GM04504 (cell line): ENCODE results near the gene TEX51.

ENCODE experiments used
- DNase-seq: peaks from one replicate; pipeline ENCODE4 v3.0.0-alpha.2; 2012; ENCODE audit warnings: low read depth

The TEX51 gene

DNA sequence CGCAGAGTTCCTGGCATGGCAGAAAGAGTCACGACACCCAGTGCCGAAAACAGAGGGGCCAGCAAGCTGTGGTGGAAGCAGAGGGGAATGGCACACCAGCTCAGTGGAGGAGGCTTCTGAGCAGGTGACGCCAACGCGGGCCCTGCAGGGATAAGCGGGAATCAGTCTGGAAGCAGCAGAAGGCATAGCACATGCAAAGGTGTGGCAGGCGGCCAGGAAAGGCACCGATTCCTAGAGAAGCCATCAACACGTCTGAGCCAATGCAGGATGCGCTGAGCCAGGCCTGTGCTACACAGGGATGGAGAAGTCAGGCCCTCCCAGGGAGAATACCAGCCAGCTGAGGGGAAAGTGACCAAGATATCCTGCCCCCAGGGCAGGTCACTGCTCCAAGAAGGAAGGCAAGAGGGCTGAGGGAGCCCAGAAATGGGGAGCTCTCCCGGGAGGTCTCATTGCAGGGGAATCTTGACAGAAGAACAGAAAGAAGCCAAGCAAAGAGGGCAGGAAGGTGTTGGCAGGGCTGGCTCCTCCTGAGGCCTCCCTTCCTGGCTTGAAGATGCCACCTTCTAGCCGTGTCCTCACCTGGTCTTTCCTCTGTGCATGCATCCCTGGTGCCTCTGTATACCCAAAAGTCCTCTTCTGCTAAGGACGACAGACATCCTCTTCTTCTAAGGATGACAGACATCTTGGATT is 16.3 kb downstream of the TEX51 start:
- no peak for DNase-seq

DNA sequence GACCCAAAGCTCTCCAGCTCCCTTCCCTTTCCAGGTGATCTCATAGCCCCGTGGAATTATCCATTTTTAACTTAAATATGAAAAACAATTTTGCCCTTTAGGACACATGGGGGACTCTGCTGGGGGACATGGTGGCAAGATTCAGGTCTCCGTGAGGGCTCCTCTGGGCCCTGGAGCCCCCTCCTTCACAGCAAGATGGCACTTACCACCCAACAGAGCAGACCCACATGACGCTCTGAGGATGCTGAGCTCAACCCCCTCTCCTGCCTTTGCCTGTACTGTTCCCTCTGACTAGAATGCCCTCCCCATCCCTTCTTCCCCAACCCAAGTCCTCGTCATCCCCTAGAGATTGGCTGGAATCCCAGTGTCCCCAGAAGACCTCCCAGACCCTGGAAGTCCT is 17.2 kb downstream of the TEX51 start:
- DNase-seq, result no peak

DNA sequence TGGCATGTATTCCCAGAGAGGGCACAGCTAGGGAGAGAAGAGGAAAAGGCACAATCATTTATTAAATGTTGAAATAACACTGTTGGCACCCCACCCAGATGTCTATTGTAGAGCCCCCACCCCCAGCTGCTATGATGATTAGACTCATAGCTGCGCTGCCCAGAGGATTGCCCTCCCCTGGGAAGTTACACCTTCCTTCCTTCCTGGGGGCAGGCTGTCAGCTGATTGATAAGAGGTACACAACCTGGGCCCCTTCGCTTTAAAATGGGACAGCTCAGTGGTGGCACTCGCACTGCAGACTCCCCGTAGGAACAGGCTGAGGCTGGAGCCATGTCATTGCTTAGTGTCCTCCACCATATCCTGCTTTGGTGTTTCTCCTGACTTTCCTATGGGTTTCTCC is 18.1 kb downstream of the TEX51 start:
- DNase-seq, result no peak

DNA sequence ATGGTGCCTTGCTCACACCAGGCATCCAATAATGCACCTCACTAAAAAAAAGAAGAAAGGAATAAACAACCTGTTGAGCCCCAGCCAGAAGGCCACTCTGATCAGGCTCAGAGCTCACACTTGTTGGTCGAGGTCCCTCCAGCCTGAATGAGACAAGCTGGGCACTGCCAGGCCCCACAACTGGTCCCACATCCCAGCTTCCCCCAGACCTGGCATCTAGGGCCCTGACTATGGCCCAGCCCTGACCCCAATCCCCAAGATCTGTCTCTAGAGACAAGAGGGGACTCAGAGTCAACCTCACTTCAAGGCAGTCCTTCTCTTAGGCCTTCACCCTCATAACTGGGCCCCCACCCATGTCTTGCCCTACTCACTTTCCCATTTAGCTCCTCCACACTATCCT is 22.4 kb downstream of the TEX51 start:
- no peak for DNase-seq

DNA sequence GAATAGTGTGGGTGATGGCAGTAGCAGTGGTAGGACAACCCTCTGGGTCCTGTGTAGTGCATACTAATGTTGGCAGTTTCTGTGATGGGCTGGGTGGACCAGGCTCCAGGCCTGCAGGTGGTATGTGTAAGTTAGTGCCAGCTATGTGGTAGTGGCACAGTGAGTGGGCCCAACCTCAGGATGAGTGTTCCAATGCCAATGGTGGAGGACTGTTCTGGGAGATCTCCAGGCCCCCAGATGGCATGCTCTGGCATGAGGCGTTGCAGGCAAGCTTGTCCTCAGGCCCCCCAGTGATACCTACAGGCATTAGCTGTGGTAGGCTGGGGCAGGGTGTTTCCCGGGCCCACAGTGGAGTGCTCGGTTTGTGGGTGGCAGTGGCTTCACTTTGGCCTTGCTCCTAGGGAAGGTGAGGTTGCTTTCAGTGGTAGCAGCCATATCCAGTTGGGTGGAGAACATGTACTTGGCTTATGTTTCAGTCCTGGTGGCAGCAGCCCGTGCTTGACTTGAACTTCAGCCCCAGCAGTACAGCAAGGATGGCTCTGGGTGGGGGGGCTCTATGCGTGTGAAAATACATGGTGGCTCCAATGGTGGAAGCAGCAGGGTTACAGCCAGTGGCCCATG is 32.4 kb downstream of the TEX51 start:
- no peak for DNase-seq

DNA sequence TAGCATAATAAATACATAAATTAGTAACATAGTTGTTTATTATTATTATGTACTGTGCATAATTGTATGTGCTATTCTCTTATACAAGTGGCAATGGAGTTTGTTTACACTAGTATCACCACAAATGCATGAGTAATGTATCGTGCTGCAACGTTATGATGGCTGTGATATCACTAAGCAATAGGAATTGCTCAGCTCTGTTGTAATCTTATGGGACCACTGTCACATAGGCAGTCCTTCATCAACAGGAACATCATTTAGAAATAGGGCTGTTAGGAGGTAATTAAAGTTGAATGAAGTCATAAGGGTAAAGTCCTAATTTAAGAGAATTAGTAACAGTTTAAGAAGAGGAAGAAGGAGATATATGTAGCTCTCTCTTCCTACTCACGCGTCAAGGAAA is 33.8 kb downstream of the TEX51 start:
- no peak for DNase-seq

DNA sequence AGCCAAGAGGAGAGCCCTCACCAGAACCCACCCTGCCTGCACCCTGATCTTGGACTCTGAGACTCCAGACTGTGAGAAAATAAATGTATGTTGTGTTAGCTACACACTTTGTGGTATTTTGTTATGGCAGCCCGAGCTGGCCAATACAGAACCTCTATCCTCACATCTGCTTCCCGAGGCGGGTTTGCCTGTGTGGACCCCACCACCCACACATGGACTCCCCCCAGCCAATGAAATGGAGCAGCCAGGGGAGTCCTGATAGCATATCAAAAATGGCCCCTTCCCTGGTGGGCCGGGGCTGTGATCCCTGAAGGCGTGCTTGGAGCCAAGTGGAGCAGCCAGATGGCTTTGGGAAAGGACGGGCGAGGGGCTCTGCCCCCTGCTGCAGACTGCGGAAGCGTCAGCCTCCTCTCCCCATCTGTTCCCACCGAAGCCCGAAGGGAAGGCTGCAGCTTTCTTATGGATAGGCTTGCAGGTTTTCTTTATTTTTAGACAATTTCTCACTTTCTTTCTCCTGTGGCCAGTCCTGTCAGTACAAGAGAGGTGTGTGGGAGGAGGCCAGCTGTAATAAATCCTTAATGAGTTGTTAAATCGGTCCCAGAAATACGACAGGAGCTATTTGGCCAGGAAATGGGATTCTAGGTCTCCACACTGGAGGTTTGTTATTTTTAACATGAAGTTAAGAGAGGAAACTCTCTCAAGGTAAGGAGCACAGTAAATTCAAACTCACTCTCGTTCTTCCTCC is 34.4 kb downstream of the TEX51 start:
- DNase-seq, result no peak

DNA sequence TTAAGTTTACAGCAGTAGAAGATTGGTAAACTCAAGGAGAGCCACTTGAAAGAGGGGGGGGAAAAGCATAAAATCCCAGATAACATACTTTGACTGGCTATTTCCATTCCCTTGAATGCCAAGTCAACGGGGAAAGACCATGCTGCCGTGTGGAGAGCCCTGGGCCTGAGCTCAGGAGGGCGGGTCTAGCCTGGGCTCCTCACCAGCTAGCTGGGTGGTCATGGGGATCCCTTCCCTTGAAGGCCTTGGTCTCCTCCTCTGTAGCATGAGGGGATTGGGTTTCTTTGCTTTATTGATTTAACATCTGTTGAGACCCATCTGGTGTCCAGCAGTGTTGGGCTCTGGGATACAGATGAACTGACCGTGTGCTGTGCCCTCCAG is 35.0 kb downstream of the TEX51 start:
- no peak for DNase-seq

DNA sequence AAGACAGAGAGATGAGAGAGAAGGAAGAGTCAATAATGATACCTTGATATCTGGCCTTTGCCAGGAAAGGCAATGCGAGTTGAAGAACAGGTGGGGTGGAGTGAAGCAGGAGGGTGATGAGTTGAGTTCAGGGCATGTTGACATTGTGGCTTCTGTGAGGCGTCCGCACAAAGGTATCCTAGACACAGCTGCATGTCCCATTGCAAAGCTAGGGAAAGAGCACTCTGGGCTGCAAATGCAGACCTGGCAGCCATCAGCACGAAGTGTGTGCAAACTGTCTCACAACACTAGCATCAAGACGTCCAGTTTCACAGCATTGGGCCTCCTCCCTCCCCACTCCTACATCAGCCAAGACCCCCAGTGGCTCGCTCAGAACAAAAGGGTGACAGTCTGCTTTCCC is 36.1 kb downstream of the TEX51 start:
- DNase-seq, result no peak

DNA sequence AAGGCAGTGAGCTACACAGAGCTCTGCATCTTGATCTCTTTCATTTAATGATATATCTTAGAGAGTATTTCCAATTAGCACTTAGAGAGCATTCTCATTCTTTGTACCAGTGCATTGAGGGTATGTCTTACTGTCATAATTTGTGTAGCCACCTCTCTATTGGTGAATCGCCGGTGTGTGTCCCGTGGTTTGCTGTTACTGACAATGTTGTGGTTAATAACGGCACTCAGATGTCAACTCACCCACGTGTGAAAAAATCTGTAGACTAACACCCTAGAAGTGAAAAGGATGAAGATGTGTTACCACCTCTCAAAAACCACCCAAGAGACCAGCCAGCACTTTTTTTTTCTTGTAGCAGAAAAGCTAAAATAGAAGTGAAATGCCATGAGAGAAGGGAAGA is 37.1 kb downstream of the TEX51 start:
- no peak for DNase-seq

DNA sequence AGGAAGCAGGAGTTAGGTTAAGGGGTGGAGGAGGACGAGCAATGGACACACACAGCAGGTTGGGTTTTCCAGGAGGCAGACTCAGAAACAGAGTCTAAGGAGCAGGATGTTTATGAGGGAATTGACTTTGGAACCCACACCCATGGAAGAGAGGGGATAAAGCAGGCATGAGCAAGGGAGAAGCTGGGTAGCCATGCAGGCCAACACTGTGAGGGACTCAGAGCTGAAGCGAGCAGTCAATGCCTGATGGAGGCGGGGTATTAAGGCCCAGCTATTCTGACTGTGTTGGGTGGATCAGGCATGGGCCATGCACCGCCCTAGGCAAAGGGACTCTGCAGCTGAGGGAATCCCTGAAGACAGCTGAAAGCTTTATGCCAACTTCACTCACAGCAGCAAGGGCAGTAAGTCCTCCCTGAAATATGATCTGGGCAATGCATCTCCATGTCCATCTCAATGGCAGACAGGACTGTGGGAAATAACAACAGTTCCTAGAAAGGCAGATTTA is 37.6 kb downstream of the TEX51 start:
- DNase-seq, result no peak

DNA sequence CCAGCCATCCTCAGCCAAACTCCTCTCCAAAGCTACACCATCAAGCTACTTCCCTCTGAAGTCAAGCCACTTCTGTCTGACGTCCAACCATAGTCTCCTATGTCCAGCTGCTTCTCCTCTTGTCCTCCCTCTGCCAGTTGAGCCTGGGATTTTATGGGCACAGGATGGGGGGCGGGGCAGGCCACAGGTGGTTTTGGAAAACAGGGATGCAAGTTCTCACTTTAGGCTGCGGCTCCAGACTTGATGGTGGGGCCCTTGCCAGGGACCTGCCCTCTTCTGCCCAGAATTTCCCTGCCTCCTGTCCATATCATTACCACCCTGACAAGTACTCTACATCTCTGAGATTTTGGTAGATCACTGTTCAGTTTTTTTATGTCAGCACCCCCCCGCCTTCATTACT is 41.6 kb downstream of the TEX51 start:
- DNase-seq, result no peak

DNA sequence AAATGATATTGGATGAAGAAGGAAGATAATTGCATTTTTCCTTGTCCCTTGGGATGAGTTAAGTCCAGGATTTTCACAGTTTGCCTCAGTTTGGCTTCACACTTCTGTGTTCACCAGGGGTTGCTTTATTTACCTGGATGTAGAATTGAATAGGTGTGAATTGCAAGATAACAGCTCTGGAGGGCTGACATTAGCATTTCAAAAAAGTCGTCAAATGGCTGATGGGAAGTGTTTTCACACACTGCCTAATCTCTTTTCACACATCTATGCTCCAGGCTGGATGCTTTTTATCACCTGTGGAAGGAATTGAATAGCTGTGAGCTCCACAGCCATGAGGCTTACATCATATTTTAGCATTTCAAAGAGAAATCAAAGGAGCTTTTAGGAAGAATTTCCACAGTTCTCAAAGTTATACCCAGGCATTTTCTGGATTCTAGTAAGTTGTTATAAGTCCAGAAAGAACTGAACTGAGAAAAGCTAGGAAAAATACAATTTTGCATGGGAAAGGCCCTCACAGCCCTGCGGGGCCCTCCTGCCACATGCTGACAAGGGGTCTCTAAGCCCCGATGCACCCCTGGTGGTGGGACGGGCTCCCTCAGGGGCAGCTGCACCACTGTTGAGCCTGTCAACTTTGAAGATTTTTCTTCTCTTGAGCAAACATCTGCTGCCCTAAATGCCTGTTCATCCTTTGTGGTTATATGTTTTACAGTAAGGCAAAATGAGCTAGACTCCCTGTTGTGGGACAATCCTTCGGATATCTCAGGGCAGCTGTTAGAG is 43.9 kb downstream of the TEX51 start:
- DNase-seq, result no peak

DNA sequence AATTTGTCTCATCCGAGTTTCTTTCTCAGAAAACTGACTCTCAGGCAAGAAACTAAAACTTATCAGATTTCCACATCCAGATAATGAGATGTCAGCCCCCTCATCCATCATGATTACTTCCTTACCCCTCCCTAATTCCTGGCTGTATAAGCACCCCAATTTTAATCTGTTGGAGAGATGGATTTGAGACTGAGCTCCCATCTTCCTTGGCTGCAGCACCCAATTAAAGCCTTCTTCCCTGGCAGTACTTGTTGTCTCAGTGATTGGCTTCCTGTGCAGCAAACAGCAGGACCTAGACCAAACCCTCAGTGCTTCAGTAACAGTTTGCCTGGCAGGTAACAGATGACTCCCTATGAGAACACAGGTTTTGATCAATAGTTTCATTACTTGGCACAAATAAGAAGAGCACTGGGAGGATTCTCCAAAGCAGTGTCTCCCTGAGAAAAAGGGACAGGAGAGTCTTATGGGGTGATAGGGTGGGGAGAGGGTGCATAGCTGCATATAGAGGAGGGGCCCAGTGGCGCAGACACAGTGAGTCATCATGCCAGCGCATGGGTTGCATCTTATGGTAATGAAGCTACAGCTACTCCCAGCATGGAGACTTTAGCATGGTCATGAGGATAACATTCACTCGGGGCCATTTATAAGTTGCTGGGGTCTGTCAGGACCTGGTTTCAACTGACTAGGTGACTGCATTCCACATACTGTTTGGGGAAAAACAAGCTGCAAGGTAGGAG is 45.1 kb downstream of the TEX51 start:
- no peak for DNase-seq

DNA sequence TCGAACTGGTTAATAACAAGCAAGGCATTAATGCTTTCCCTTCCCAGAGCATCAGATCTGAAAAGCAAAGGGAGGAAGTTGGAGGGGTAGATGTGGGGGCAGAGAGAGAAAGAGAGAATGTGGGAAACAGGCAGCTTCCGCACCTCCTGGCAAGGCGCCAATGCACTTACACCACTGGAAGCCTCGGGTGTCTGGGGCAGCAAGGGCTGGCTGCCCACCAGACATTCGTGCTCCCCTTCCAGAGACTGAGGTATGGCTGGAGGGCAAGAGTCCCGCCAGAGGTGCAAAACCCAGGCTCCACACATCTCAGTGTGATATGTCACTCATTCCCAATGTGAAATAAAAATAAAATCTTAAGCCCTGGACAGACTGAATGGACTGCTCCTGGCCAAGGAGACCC is 46.4 kb downstream of the TEX51 start:
- no peak for DNase-seq

DNA sequence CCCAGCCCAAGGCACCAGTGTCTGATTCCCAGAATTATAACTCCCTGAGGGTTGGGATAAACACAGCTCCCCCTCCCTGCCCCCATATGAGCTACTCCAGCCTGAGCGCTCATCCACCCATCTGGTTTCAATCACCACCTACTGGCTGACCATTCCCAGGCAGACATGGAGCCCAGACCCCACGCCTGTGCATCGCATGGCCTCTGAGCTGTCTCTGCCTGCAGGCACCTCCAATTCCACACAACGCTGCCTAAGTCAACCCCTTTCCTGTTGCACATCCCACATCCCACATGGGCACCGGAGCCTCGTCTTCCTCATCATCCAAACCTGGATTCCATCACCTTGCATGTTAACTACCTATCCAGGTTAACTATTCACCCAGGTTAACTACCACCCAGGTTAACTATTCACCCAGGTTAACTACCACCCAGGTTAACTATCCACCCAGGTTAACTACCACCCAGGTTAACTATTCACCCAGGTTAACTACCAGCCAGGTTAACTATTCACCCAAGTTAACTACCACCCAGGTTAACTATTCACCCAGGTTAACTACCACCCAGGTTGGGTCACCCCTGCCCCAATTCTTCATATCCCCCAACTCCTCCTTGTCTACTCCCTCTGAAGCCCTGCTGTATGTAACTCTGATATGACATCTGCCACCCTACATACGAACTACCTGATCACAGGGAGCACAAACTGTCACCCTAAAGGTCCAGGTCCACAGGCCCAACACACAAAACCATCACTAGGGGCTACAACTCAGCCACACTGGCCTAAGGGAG is 47.8 kb downstream of the TEX51 start:
- no peak for DNase-seq

DNA sequence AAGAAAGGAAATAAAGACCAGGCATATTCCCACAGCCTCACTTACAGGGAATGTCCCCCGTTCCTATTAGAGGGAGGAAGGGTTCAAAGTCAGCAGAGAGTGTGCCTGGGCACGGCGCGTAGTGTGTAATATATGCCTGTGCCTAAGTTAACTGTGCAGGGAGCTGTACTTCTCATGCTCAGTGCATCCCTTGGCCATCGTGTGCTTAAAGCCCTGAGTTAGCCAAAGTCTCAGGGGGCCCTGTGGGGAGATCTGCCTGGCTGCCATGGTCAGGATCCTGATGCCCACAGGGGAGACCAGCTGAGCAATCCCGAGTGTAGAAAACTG is 48.4 kb downstream of the TEX51 start:
- no peak for DNase-seq

DNA sequence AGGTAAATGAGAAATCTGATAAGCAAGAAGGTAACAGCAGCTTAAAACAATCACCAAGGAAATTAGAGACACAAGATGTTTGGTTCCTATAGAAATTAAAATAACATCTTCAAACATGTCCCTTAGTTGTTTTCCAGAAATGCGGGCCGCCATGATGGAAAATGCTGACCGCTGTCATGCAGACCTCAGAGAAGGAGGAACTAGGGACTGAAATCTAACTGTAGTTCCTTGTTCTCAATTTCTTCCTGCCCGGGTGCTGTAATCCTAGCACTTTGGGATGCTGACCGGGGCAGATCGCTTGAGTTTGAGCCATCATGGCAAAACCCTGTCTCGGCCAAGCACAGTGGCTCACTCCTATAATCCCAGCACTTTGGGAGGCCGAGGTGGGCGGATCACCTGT is 51.1 kb downstream of the TEX51 start:
- DNase-seq, result no peak

DNA sequence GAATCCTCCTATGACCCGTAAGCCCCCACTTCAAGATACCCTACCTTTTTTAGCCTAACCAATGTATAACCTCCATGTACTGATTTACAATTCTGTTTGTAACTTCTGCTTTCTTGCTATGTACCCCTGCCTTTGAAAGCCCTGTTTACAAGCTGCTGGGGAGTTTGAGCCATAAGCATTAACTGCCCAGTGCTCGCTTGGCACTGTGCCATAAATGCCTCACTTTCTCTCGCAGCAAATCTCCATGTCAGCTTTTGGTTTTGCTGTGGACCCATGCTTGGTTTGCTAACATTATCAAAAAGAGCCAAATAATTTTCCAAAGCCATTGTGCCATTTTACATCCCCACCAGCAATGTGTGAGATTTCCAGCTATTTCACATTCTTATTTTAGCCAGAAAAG is 51.8 kb downstream of the TEX51 start:
- no peak for DNase-seq
